ENCODE results near the gene IGSF9.

- TF ChIP-seq POLR2A (IDR thresholded peaks at IDR 0.05; ENCODE audit: low read depth, low read length) (no peak), POLR2AphosphoS5 (IDR thresholded peaks at IDR 0.05; ENCODE audit: low read depth, low read length) (no peak), SPI1 (IDR thresholded peaks at IDR 0.05; ENCODE audit: low read depth, low read length) (no peak), POU2F2 (IDR thresholded peaks at IDR 0.05; ENCODE audit: low read depth, low read length) (no peak), TAF1 (IDR thresholded peaks at IDR 0.05; ENCODE audit: low read depth, low read length) (no peak)
Observed at GRCh38 chr1:159883134-159883533, 62.3 kb downstream of the IGSF9 start.
